ENCODE measurements around the gene SNAPC4. TPM values are rescaled to one million over a fixed set of nuclear protein-coding genes. Genes with fewer than 3 reads are reported as not detected.

The SNAPC4 gene
- total and polyA plus RNA-seq, 11 donors = 3.1 to 7.8 (median 4.3) TPM

DNA sequence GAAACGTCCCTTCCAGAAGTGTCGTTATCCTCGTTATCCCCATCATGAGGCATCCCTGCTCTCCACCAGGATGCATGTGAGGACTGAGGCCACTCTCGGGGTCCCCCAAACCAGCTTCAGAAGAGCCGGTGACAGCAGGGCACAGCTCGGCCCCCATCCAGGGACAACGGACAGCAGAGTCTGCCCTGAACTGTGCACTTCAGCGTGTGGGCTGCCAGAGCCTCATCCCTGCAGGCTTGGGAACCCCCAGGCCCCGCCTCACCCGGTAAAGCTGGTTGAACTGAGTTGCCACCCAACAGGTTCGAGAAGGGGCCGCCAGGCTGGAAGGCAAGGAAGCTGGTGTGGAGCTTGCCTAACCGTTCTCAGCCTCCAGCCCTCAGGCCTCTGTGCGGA, 25.8 kb downstream of the SNAPC4 start:
- intact Hi-C loops (cut with DNase I) = no loop called here
- Histone ChIP-seq H3K4me1 (peaks cover 0 to 25% (median 5%) of the 10 kb centered on the region in 12 donors), H3K4me3 (peak overlapping the region in 1 of 12 donors; percentile 63), H3K36me3 (peaks cover 0 to 13% (median 0%) of the 10 kb centered on the region in 9 donors), H3K27me3 (no peaks in the 10 kb centered on the region), H3K9me3 (no peaks in the 10 kb centered on the region), H3K27ac (no peak overlapping the region)
- no peak for DNase-seq
- WGBS, 4 donors = 88 to 97% (median 92%) methylated on average over 10 to 14 of the region's 14 CpGs
- ATAC-seq = no peak
- no peak for TF ChIP-seq POLR2A (IDR thresholded peaks at IDR 0.05)
- TF ChIP-seq, protein P1, sequence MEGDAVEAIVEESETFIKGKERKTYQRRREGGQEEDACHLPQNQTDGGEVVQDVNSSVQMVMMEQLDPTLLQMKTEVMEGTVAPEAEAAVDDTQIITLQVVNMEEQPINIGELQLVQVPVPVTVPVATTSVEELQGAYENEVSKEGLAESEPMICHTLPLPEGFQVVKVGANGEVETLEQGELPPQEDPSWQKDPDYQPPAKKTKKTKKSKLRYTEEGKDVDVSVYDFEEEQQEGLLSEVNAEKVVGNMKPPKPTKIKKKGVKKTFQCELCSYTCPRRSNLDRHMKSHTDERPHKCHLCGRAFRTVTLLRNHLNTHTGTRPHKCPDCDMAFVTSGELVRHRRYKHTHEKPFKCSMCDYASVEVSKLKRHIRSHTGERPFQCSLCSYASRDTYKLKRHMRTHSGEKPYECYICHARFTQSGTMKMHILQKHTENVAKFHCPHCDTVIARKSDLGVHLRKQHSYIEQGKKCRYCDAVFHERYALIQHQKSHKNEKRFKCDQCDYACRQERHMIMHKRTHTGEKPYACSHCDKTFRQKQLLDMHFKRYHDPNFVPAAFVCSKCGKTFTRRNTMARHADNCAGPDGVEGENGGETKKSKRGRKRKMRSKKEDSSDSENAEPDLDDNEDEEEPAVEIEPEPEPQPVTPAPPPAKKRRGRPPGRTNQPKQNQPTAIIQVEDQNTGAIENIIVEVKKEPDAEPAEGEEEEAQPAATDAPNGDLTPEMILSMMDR (IDR thresholded peaks at IDR 0.05) = no peak

DNA sequence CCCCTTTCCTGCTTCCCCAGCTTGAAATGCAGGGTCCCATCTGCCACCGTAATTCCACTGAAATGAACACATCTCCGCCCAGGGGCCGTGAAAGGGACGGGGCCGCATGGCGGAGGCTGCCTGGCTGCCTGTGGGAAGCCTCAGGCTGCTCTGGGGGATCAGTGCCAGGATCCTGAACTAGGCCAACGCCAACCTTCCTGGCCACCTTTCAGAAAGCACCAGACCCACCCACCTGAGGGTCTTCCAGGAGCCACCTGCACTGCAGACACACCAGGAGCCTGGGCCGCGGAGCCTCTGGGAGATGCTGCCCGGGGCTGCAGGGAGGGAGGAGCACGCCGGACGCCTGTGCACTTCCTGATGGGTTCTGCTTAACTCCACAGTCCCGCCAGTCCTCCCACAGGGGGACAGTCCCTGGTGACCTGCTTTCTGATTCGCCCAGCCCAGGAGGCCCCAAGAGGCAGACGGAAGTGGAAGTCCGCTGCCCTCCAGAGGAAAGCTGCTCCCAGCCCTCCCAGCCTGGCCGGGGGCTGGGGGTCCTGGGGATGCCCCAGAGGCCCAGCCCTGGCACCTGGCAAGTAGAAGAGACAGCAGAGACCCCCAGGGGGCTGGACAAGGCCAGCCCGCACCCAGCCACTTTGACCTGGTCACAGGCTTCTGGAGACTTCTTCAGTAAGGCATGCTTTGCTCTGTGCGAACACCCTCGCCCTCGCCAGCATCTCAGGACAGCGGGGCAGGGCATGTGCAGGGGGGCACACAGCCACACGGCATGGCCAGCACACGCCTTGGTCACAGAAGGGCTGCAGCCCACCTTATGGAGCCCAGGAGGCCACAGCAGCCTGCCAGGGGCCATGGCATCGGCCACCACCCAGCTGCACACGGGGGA, 26.4 kb downstream of the SNAPC4 start, which contains the start of gene CARD9:
CARD9 (minus strand) TSS at position 370 of the 883 bp plus-strand sequence. CDS start 1,591 bp downstream, outside the sequence.
- ATAC-seq (peak; percentile 26 to 63 (median 38)), DNase-seq (peak in 1 of 5 donors; percentile 60)
- TF ChIP-seq POLR2A (IDR thresholded peaks at IDR 0.05) = no peak
- TF ChIP-seq, protein P1 (IDR thresholded peaks at IDR 0.05) = no peak
- H3K9me3 ChIP-seq = no peaks in the 10 kb centered on the region
- H3K4me1 ChIP-seq = peaks cover 0 to 25% (median 4%) of the 10 kb centered on the region in 12 donors
- peaks cover 0 to 6% (median 0%) of the 10 kb centered on the region in 9 donors for H3K36me3 ChIP-seq
- 64 to 85% (median 74%) methylated on average over 9 to 27 of the region's 27 CpGs for WGBS, 4 donors
- peak within 1 kb of the TSS in 3 of 12 donors; percentile 29 to 77 (median 46) for H3K27ac ChIP-seq
- intact Hi-C loops (cut with DNase I) = no loop called here
- peak within 1 kb of the TSS in 9 of 12 donors; percentile 12 to 63 (median 33) for H3K4me3 ChIP-seq
- H3K27me3 ChIP-seq = no peaks in the 10 kb centered on the region

DNA sequence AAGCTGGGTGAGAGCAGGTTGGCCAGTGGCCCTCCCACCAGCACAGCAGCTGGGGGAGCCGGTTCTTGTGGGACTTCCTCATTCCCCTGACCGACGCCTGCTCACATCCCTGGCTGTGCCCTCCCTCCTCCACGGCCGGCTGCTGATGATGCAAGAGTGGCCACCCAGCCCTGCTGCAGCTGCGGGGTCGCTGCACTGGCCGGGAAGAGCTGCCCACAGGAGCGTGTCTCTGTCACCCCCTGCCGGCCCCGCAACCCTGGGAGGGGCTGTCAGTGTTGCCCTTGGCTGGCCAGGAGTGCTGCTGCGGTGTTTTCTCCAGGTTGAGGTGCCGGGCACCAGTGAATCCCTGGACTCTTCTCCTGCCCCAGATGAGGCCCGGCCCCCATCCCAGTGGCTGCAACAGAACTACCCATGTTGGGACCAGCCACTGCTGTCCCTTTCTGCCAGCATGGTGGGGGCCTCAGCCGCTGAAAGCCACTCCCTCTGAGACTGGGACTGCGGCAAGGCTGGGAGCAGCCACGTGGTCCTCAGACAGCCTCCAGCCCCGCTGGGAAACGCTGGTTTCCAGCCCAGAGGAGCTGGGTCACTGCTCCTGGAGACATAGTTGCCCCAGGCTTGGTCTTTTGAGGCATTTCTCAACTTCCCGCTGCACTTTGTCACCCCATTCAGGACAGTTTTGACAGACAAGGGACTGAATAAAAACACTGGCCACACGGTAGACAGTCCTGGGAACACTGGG, 27.2 kb downstream of the SNAPC4 start:
- intact Hi-C loops (cut with DNase I) = no loop called here
- Histone ChIP-seq H3K4me1 (peaks cover 0 to 25% (median 4%) of the 10 kb centered on the region in 12 donors), H3K27me3 (no peaks in the 10 kb centered on the region), H3K4me3 (peak overlapping the region in 9 of 12 donors; percentile 12 to 63 (median 33)), H3K27ac (peak overlapping the region in 2 of 12 donors; percentile 46 to 77), H3K9me3 (no peaks in the 10 kb centered on the region), H3K36me3 (peaks cover 0 to 4% (median 0%) of the 10 kb centered on the region in 9 donors)
- ATAC-seq = peak in 3 of 4 donors; percentile 54 to 72 (median 64)
- WGBS, 4 donors = 34 to 40% (median 38%) methylated on average over 9 to 21 of the region's 21 CpGs
- no peak for TF ChIP-seq POLR2A (IDR thresholded peaks at IDR 0.05)
- TF ChIP-seq, protein P1 (IDR thresholded peaks at IDR 0.05) = peak in 2 of 12 donors; percentile 14 to 15
- peak; percentile 60 to 85 (median 72) for DNase-seq

Data from heart left ventricle (tissue), 16 donors.